NCI-H524 (cell line): ENCODE measurements around the gene OPCML.

Experiments
- DNase-seq, 2 experiments: peaks; one replicate each; lab custom pipeline; 2025; lab: John Stamatoyannopoulos, UW

Gene OPCML

GRCh38 chr11:132941024-132941646, 591.2 kb downstream of the OPCML start:
- DNase-seq = peak in 1 of 2 experiments; percentile 54

- DNase-seq = no peak
These were observed 595.3 kb downstream of the OPCML start for GRCh38 chr11:132937016-132937415.

GRCh38 chr11:132935383-132935782, 596.9 kb downstream of the OPCML start:
- no peak for DNase-seq

GRCh38 chr11:132933703-132934102, 598.6 kb downstream of the OPCML start:
- DNase-seq = peak; percentile 41 to 80

- DNase-seq = no peak
These were observed 606.4 kb downstream of the OPCML start for GRCh38 chr11:132925825-132926469.

GRCh38 chr11:132921597-132921996, 610.7 kb downstream of the OPCML start:
- no peak for DNase-seq

GRCh38 chr11:132920451-132921096, 611.7 kb downstream of the OPCML start:
- no peak for DNase-seq

GRCh38 chr11:132914600-132914999, 617.7 kb downstream of the OPCML start:
- DNase-seq = no peak

GRCh38 chr11:132913886-132914285, 618.4 kb downstream of the OPCML start:
- no peak for DNase-seq

GRCh38 chr11:132913295-132913694, 619.0 kb downstream of the OPCML start:
- DNase-seq = no peak

GRCh38 chr11:132911186-132911585, 621.1 kb downstream of the OPCML start:
- peak in 1 of 2 experiments; percentile 59 for DNase-seq

- no peak for DNase-seq
These were observed 622.1 kb downstream of the OPCML start for GRCh38 chr11:132910011-132910760.

GRCh38 chr11:132909021-132909606, 623.2 kb downstream of the OPCML start:
- DNase-seq = no peak

- no peak for DNase-seq
These were observed 623.9 kb downstream of the OPCML start for GRCh38 chr11:132908414-132908810.

GRCh38 chr11:132907651-132908413, 624.5 kb downstream of the OPCML start:
- DNase-seq = no peak

GRCh38 chr11:132904607-132905006, 627.7 kb downstream of the OPCML start:
- DNase-seq = peak; percentile 38 to 66

GRCh38 chr11:132904091-132904490, 628.2 kb downstream of the OPCML start:
- no peak for DNase-seq

GRCh38 chr11:132901638-132902471, 630.4 kb downstream of the OPCML start:
- peak in 1 of 2 experiments; percentile 41 for DNase-seq

- no peak for DNase-seq
These were observed 633.6 kb downstream of the OPCML start for GRCh38 chr11:132898676-132899075.

GRCh38 chr11:132898021-132898420, 634.3 kb downstream of the OPCML start:
- no peak for DNase-seq
